ENCODE measurements around the gene TOP1.

DNA sequence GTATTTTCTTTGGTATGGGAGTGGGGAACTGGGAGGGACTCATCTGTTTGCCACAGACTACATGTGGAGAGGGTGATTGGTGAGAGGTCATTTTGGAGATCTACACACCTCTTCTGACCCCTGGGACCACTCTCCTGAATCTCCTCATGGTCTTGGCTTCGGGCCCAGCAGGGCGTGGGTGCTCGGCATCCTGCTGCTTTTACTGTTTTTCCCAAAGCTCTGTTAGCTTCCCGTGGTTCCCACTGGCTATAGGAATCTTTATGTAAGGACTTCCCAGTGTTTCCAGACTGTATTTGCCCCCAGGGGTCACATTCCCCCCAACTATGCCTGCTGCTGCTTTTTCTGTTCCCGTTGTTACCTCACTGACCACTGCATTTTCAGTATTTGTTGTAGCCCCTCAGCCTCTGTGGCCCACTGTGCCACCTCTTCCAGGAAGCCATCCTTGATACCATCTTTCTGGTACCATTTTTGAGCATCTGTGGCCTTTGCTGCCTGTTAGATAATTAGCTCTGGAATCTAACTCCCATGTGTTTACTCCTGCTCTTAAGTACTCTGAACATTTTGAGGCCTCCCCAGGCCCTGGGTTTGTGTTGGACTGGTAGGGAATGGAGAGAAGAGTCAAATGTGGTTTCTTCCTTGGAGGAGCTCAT, 123.6 kb downstream of the TOP1 start:
- TF ChIP-seq, protein P1, sequence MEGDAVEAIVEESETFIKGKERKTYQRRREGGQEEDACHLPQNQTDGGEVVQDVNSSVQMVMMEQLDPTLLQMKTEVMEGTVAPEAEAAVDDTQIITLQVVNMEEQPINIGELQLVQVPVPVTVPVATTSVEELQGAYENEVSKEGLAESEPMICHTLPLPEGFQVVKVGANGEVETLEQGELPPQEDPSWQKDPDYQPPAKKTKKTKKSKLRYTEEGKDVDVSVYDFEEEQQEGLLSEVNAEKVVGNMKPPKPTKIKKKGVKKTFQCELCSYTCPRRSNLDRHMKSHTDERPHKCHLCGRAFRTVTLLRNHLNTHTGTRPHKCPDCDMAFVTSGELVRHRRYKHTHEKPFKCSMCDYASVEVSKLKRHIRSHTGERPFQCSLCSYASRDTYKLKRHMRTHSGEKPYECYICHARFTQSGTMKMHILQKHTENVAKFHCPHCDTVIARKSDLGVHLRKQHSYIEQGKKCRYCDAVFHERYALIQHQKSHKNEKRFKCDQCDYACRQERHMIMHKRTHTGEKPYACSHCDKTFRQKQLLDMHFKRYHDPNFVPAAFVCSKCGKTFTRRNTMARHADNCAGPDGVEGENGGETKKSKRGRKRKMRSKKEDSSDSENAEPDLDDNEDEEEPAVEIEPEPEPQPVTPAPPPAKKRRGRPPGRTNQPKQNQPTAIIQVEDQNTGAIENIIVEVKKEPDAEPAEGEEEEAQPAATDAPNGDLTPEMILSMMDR (IDR thresholded peaks at IDR 0.05; ENCODE audit: low read depth, low read length, poor library complexity, severe bottlenecking) = no peak
- no peak for TF ChIP-seq EZH2phosphoT487 (IDR thresholded peaks at IDR 0.05; ENCODE audit: borderline replicate concordance, low read length)
